NCI-H2081 (cell line): ENCODE results near the gene KIF3B.
"Not testable (repeated sequence)": the region's sequence is repeated elsewhere in the genome, so short reads cannot be mapped to it uniquely, and the experiment has no call there.

Source experiments
- DNase-seq, 2 experiments: peaks; one replicate each; lab custom pipeline; 2025; lab: John Stamatoyannopoulos, UW

The KIF3B gene

GRCh38 chr20:32330555-32330897, 53.1 kb downstream of the KIF3B start:
- no peak for DNase-seq

- no peak for DNase-seq
These were observed 55.2 kb downstream of the KIF3B start for GRCh38 chr20:32332614-32333013.

- DNase-seq, result no peak
These were observed 55.9 kb downstream of the KIF3B start for GRCh38 chr20:32333181-32333987.

GRCh38 chr20:32333988-32334885, 56.8 kb downstream of the KIF3B start:
- DNase-seq, result no peak

- peak in 1 of 2 experiments; percentile 17 for DNase-seq
These were observed 59.5 kb downstream of the KIF3B start for GRCh38 chr20:32336918-32337347.

GRCh38 chr20:32337937-32338661, 60.6 kb downstream of the KIF3B start:
- DNase-seq, result no peak

GRCh38 chr20:32338665-32339064, 61.2 kb downstream of the KIF3B start:
- no peak for DNase-seq

- no peak for DNase-seq
These were observed 61.7 kb downstream of the KIF3B start for GRCh38 chr20:32339116-32339515.

GRCh38 chr20:32341053-32341452, 63.6 kb downstream of the KIF3B start:
- DNase-seq, result not testable (repeated sequence)

- DNase-seq, result no peak
These were observed 66.0 kb downstream of the KIF3B start for GRCh38 chr20:32343439-32343838.

GRCh38 chr20:32344835-32345506, 67.5 kb downstream of the KIF3B start:
- DNase-seq, result no peak

GRCh38 chr20:32348207-32348606, 70.8 kb downstream of the KIF3B start:
- no peak for DNase-seq

- no peak for DNase-seq
These were observed 73.0 kb downstream of the KIF3B start for GRCh38 chr20:32350421-32350820.

- DNase-seq, result no peak
These were observed 74.8 kb downstream of the KIF3B start for GRCh38 chr20:32352121-32352720.

GRCh38 chr20:32353848-32354496, 76.5 kb downstream of the KIF3B start:
- no peak for DNase-seq

GRCh38 chr20:32354592-32355416, 77.4 kb downstream of the KIF3B start:
- DNase-seq, result no peak

GRCh38 chr20:32355417-32355841, 78.0 kb downstream of the KIF3B start:
- DNase-seq, result no peak

- DNase-seq, result not testable (repeated sequence)
These were observed 78.6 kb downstream of the KIF3B start for GRCh38 chr20:32355907-32356621.
